Ovary (tissue), 3 donors: ENCODE results near the gene TMEM61.

Experiments used
- CTCF ChIP-seq, 3 donors: fragments of 450-650 bp in 2 of 3; fragments of 200-600 bp in 1 of 3; IDR thresholded peaks; one replicate each; pipeline versions ENCODE4 v1.5.1 to v1.8.0; 2016 to 2022; ENCODE audit warnings: antibody characterized with exemption in 3 of 3, mild to moderate bottlenecking in 1 of 3
- EP300 ChIP-seq: sonication (generic); formaldehyde crosslinking; IDR thresholded peaks from one replicate; pipeline ENCODE4 v1.6.1; 2017; ENCODE audit warnings: antibody characterized with exemption
- POLR2A ChIP-seq: fragments of 450-650 bp; IDR thresholded peaks from one replicate; pipeline ENCODE4 v1.6.1; 2017; ENCODE audit warnings: antibody characterized with exemption, mild to moderate bottlenecking, moderate library complexity
- donor health status: DM: no; HTN: no; CAD: no.

GRCh38 chr1:54984131-54984842 lies 3.9 kb downstream of the TMEM61 start:
- TF ChIP-seq CTCF (IDR thresholded peaks at IDR 0.05) (no peak), POLR2A (no peak), EP300 (no peak)
